Ovary (tissue), 9 donors: Measurements from ENCODE around the gene MAPK14. TPM values are rescaled to one million over a fixed set of nuclear protein-coding genes. Genes with fewer than 3 reads are reported as not detected.

Experiments used
- DNase-seq, 5 donors: peaks; one replicate each; pipeline ENCODE4 v3.0.0-alpha.2; 2019 to 2020
- H3K27ac ChIP-seq, 2 donors: fragments of 200-600 bp; one replicate each; pipeline versions ENCODE4 v1.5.1 to v1.8.0; 2019 to 2022
- H3K27me3 ChIP-seq: fragments of 200-600 bp; one replicate; pipeline ENCODE4 v1.8.0; 2022
- H3K36me3 ChIP-seq: fragments of 200-600 bp; sonication (generic); one replicate; pipeline ENCODE4 v1.5.1; 2019
- H3K4me1 ChIP-seq: one replicate; pipeline ENCODE4 v1.8.1; 2013; ENCODE audit warnings: mild to moderate bottlenecking, moderate library complexity; ENCODE audit not compliant: insufficient read depth
- H3K4me3 ChIP-seq: fragments of 200-600 bp; sonication (generic); one replicate; pipeline ENCODE4 v1.5.1; 2017
- H3K9me3 ChIP-seq, 2 donors: fragments of 200-600 bp in 1 of 2; sonication (generic) in 1 of 2; one replicate each; pipeline versions ENCODE4 v1.5.1 to v1.8.1; 2013 to 2019; ENCODE audit warnings: mild to moderate bottlenecking in 1 of 2, moderate library complexity in 1 of 2
- CTCF ChIP-seq, 3 donors: fragments of 450-650 bp in 2 of 3; fragments of 200-600 bp in 1 of 3; IDR thresholded peaks; one replicate each; pipeline versions ENCODE4 v1.5.1 to v1.8.0; 2016 to 2022; ENCODE audit warnings: antibody characterized with exemption in 3 of 3, mild to moderate bottlenecking in 1 of 3
- EP300 ChIP-seq: sonication (generic); formaldehyde crosslinking; IDR thresholded peaks from one replicate; pipeline ENCODE4 v1.6.1; 2017; ENCODE audit warnings: antibody characterized with exemption
- POLR2A ChIP-seq: fragments of 450-650 bp; IDR thresholded peaks from one replicate; pipeline ENCODE4 v1.6.1; 2017; ENCODE audit warnings: antibody characterized with exemption, mild to moderate bottlenecking, moderate library complexity
- WGBS, 3 donors: extraction: QIAGEN DNeasy Blood & Tissue Kit in 1 of 3; methylation state at CpG; one replicate each; pipeline versions ENCODE4 v1.1.5 to v1.1.7; 2013 to 2017; 5-methylcytosine and 5-hydroxymethylcytosine counted together
- intact Hi-C, 4 donors: fragments of 100-400 bp; cut with DNase I; formaldehyde crosslinking; loops; one replicate each; pipeline versions ENCODE4 v1.11.0 to v1.15.1; 2022 to 2023
- polyA plus RNA-seq, 2 donors: library from polyadenylated mRNA; stranded (reverse); fragments of 200-250 nt in 1 of 2; fragments of 350-450 nt in 1 of 2; fragmentation: Illumina TruSeq in 1 of 2; extraction: RNeasy Lipid Tissue Mini Kit (QIAGEN cat#74804) in 1 of 2; gene quantifications; one replicate each; pipeline ENCODE4 v1.2.3, GENCODE V29; 2013 to 2014
- total RNA-seq, 7 donors: library from RNA; depleted of rRNA in 2 of 7; stranded (reverse); fragments of >200 nt in 2 of 7; fragmentation: NEBNext Ultra II Directional in 3 of 7; extraction: Animal tissue kit (Norgen Biotek cat#: 25700) in 3 of 7; gene quantifications; one replicate each; pipeline versions ENCODE4 v1.1.0 to v1.2.4, GENCODE V29; 2016 to 2023
- donor health status: DM: no; HTN: no; CAD: no; lungs with moderate emphysema.
- donor health status: DM: no; HTN: no; CAD: no.
- donor health status: Bipolar disorder and iron deficiency.
- donor health status: DM: yes; HTN: yes; CAD: no.
- donor health status: DM: no; HTN: no; CAD: no.
- donor health status: DM: yes; HTN: yes; CAD: no.

Gene MAPK14
- total and polyA plus RNA-seq, 9 donors: 18.6 to 58.8 (median 37.1) TPM

GRCh38 chr6:36099869-36100483 is 72.4 kb downstream of the MAPK14 start:
- Histone ChIP-seq H3K9me3 (no peaks in the 10 kb centered on the region), H3K27ac (no peak overlapping the region), H3K4me1 (no peaks in the 10 kb centered on the region), H3K36me3 (no peaks in the 10 kb centered on the region), H3K27me3 (no peaks in the 10 kb centered on the region), H3K4me3 (no peak overlapping the region)
- TF ChIP-seq EP300 (no peak), POLR2A (no peak)
- intact Hi-C loops: loop anchor here in 2 of 4 donors (5.0 to 10.0 kb wide), 3 partner anchors 73 to 575 kb away; partner anchors contain the start of gene MAPK14 (in 1 of the 2)
- no peak for DNase-seq
- 79 to 83% (median 82%) methylated on average over 6 of the region's 6 CpGs for WGBS, 3 donors

- Histone ChIP-seq H3K9me3 (no peaks in the 10 kb centered on the region), H3K27me3 (no peaks in the 10 kb centered on the region), H3K36me3 (no peaks in the 10 kb centered on the region), H3K27ac (no peak overlapping the region), H3K4me1 (no peaks in the 10 kb centered on the region), H3K4me3 (no peak overlapping the region)
- 95 to 97% (median 96%) methylated on average over 3 of the region's 3 CpGs for WGBS, 3 donors
- no peak for DNase-seq
- TF ChIP-seq POLR2A (no peak), EP300 (no peak), CTCF (IDR thresholded peaks at IDR 0.05) (no peak)
- intact Hi-C loops: no loop called here
Measured at GRCh38 chr6:36101691-36102090, 74.1 kb downstream of the MAPK14 start.

DNA sequence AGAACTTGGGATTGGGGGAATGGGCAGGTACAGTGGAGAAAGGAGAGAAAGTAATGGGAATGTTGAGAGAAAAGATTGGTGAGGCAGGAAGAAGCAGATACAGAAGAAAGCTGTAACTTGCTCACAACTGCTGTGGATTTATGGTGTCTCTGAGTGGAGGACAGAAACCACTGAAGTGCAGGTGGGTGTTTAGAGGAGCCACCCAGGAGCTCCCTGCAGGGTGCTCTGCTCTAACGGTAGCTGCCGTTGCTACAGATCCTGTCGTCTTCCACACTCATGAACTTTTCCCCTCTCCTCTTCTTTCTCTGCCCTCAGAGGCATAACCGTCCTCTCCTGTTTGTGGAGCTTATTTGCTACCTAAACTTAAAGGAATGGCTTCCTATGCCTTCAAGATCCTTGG is 75.2 kb downstream of the MAPK14 start:
- DNase-seq: no peak
- TF ChIP-seq EP300: no peak
- TF ChIP-seq CTCF (IDR thresholded peaks at IDR 0.05): no peak
- no peak for TF ChIP-seq POLR2A
- no peak overlapping the region for H3K4me3 ChIP-seq
- H3K27me3 ChIP-seq: no peaks in the 10 kb centered on the region
- intact Hi-C loops: no loop called here
- no peaks in the 10 kb centered on the region for H3K9me3 ChIP-seq
- 60 to 64% (median 61%) methylated on average over 4 of the region's 4 CpGs for WGBS, 3 donors
- H3K27ac ChIP-seq: no peak overlapping the region
- H3K36me3 ChIP-seq: no peaks in the 10 kb centered on the region
- H3K4me1 ChIP-seq: no peaks in the 10 kb centered on the region

DNA sequence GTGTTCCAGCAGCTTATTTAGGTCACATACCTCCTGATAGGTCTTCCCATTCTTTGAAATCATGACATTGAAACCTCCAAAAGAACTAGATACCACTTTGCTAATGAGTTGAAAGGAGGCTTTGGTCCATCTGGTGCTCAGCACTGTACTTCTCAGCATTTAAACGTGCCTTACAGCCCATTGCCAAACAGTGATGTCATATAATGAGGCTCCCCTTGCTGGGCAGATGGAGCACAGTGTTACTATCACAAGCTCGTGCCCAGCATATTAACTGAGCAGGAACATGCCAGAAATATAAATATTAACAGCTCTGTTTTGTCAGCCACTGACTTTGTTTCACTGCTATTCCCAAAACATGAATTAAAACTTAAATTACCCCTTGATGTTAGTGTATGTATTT is 77.2 kb downstream of the MAPK14 start:
- Histone ChIP-seq H3K9me3 (no peaks in the 10 kb centered on the region), H3K27ac (no peak overlapping the region), H3K4me3 (no peak overlapping the region), H3K27me3 (no peaks in the 10 kb centered on the region), H3K4me1 (no peaks in the 10 kb centered on the region), H3K36me3 (no peaks in the 10 kb centered on the region)
- DNase-seq: no peak
- intact Hi-C loops: no loop called here
- 23 to 39% (median 28%) methylated on average over 2 of the region's 2 CpGs for WGBS, 3 donors
- no peak for TF ChIP-seq POLR2A
- TF ChIP-seq EP300: no peak
- no peak for TF ChIP-seq CTCF (IDR thresholded peaks at IDR 0.05)

GRCh38 chr6:36109092-36109491 is 81.5 kb downstream of the MAPK14 start:
- Histone ChIP-seq H3K4me1 (no peaks in the 10 kb centered on the region), H3K27me3 (no peaks in the 10 kb centered on the region), H3K27ac (no peak overlapping the region), H3K9me3 (no peaks in the 10 kb centered on the region), H3K36me3 (no peaks in the 10 kb centered on the region), H3K4me3 (no peak overlapping the region)
- intact Hi-C loops: no loop called here
- DNase-seq: no peak
- 76 to 89% (median 88%) methylated on average over 7 of the region's 7 CpGs for WGBS, 3 donors
- no peak for TF ChIP-seq CTCF (IDR thresholded peaks at IDR 0.05)
- TF ChIP-seq EP300: no peak
- no peak for TF ChIP-seq POLR2A
